Neural cell (in vitro differentiated cells): Measurements from ENCODE around the gene TYROBP. TPM values are rescaled to one million over a fixed set of nuclear protein-coding genes. Genes with fewer than 3 reads are reported as not detected.

Experiments used
- H2AFZ ChIP-seq: fragments of 200-600, 300-800 bp; sonication (generic), shearing (Covaris generic); 2 replicates; pipeline ENCODE4 v1.6.0; 2014; ENCODE audit warnings: low read depth, mild to moderate bottlenecking, antibody characterized with exemption, low read length, moderate library complexity
- H3F3A ChIP-seq: fragments of 200-600 bp; shearing (Covaris generic); 2 replicates; pipeline ENCODE4 v1.6.1; 2016; ENCODE audit warnings: mild to moderate bottlenecking, moderate library complexity, mixed read lengths, antibody characterized with exemption, low read length; ENCODE audit not compliant: insufficient read depth, poor library complexity, severe bottlenecking
- H3K27ac ChIP-seq: fragments of 200-600, 300-800 bp; sonication (generic), shearing (Covaris generic); 2 replicates; pipeline ENCODE4 v1.5.1; 2014; ENCODE audit warnings: mild to moderate bottlenecking, low read length, moderate library complexity
- H3K27me3 ChIP-seq: fragments of 300-800, 200-600 bp; sonication (generic), shearing (Covaris generic); 2 replicates; pipeline ENCODE4 v1.6.0; 2014; ENCODE audit warnings: mild to moderate bottlenecking, low read depth, low read length, moderate library complexity; ENCODE audit not compliant: insufficient read depth
- H3K36me3 ChIP-seq: fragments of 300-800, 200-600 bp; sonication (generic), shearing (Covaris generic); 2 replicates; pipeline ENCODE4 v1.5.1; 2014; ENCODE audit warnings: mild to moderate bottlenecking, antibody characterized with exemption, low read length, moderate library complexity; ENCODE audit not compliant: insufficient read depth
- H3K4me2 ChIP-seq: fragments of 300-800, 200-600 bp; sonication (generic), shearing (Covaris generic); 2 replicates; pipeline ENCODE4 v1.6.0; 2014; ENCODE audit warnings: mild to moderate bottlenecking, low read length
- H3K4me3 ChIP-seq: fragments of 300-800, 200-600 bp; sonication (generic), shearing (Covaris generic); 2 replicates; pipeline ENCODE4 v1.5.1; 2014; ENCODE audit warnings: mild to moderate bottlenecking, low read length, moderate library complexity
- H3K79me2 ChIP-seq: fragments of 200-600 bp; shearing (Covaris generic); replicated peaks from 2 replicates; pipeline ENCODE4 v1.6.0; 2014; ENCODE audit warnings: mild to moderate bottlenecking, low read length, moderate library complexity; ENCODE audit not compliant: insufficient read depth
- H3K9ac ChIP-seq: fragments of 300-800, 200-600 bp; sonication (generic), shearing (Covaris generic); 2 replicates; pipeline ENCODE4 v1.6.1; 2016; ENCODE audit warnings: mild to moderate bottlenecking, low read length, mixed read lengths
- H3K9me2 ChIP-seq: fragments of 200-600 bp; shearing (Covaris generic); 2 replicates; pipeline ENCODE4 v1.6.1; 2016; ENCODE audit warnings: mild to moderate bottlenecking, low read length, mixed read lengths; ENCODE audit not compliant: insufficient read depth
- H3K9me3 ChIP-seq: fragments of 200-600, 300-800 bp; sonication (generic), shearing (Covaris generic); 2 replicates; pipeline ENCODE4 v1.6.1; 2016; ENCODE audit warnings: mild to moderate bottlenecking, mixed run types, low read length, moderate library complexity, mixed read lengths
- H4K20me1 ChIP-seq: fragments of 200-600 bp; shearing (Covaris generic); 2 replicates; pipeline ENCODE4 v1.6.1; 2016; ENCODE audit warnings: mild to moderate bottlenecking, mixed run types; ENCODE audit not compliant: insufficient read depth
- CTCF ChIP-seq: fragments of 450-650 bp; IDR thresholded peaks from 2 replicates; pipeline ENCODE4 v1.5.1; 2014; ENCODE audit warnings: antibody characterized with exemption, mild to moderate bottlenecking, moderate library complexity; ENCODE audit not compliant: poor library complexity, severe bottlenecking
- EP300 ChIP-seq: fragments of 450-650 bp; conservative IDR thresholded peaks from 2 replicates; pipeline ENCODE4 v1.6.1; 2014; ENCODE audit warnings: antibody characterized with exemption, mild to moderate bottlenecking, moderate library complexity; ENCODE audit not compliant: poor library complexity, severe bottlenecking
- EZH2 ChIP-seq: fragments of 200-600, 300-800 bp; shearing (Covaris generic), sonication (generic); IDR thresholded peaks from 2 replicates; pipeline ENCODE4 v1.6.1; 2014; ENCODE audit warnings: antibody characterized with exemption, low read length, borderline replicate concordance, mild to moderate bottlenecking; ENCODE audit not compliant: insufficient read depth, poor library complexity, severe bottlenecking
- MXI1 ChIP-seq: fragments of 450-650 bp; conservative IDR thresholded peaks from 2 replicates; pipeline ENCODE4 v1.6.1; 2014; ENCODE audit warnings: antibody characterized with exemption, mild to moderate bottlenecking; ENCODE audit not compliant: poor library complexity, severe bottlenecking
- POLR2AphosphoS5 ChIP-seq: IDR thresholded peaks from 2 replicates; pipeline ENCODE4 v1.6.1; 2012
- RAD21 ChIP-seq: fragments of 450-650 bp; conservative IDR thresholded peaks from 2 replicates; pipeline ENCODE4 v1.6.1; 2014; ENCODE audit warnings: antibody characterized with exemption, mild to moderate bottlenecking, moderate library complexity
- REST ChIP-seq: IDR thresholded peaks from 2 replicates; pipeline ENCODE4 v1.6.1; 2012; ENCODE audit warnings: borderline replicate concordance
- SMC3 ChIP-seq: fragments of 450-650 bp; conservative IDR thresholded peaks from 2 replicates; pipeline ENCODE4 v1.6.1; 2014; ENCODE audit warnings: antibody characterized with exemption, mild to moderate bottlenecking, moderate library complexity; ENCODE audit not compliant: poor library complexity
- TAF1 ChIP-seq: IDR thresholded peaks from 2 replicates; pipeline ENCODE4 v1.6.1; 2012; ENCODE audit warnings: low read depth
- polyA plus RNA-seq: library from polyadenylated mRNA; depleted of rRNA; stranded (reverse); fragments of >200 nt; gene quantifications from 2 replicates; pipeline ENCODE4 v1.2.3, GENCODE V29; 2014

Gene TYROBP
- polyA plus RNA-seq, 1 donor from 2014 or later, result not detected

GRCh38 chr19:35955881-35956634 is 48.0 kb upstream of the TYROBP start:
- Histone ChIP-seq H3K4me2 (no peak overlapping the region), H3K27me3 (peaks cover 32% of the 10 kb centered on the region), H3K4me3 (no peak overlapping the region), H3K79me2 (no peaks in the 10 kb centered on the region), H4K20me1 (no peaks in the 10 kb centered on the region), H3K9me3 (no peaks in the 10 kb centered on the region), H3K9me2 (no peaks in the 10 kb centered on the region), H3K9ac (no peak overlapping the region), H3K27ac (no peak overlapping the region), H2AFZ (no peak overlapping the region), H3F3A (no peaks in the 10 kb centered on the region), H3K36me3 (no peaks in the 10 kb centered on the region)
- TF ChIP-seq EP300 (no peak), EZH2 (no peak), POLR2AphosphoS5 (no peak), SMC3 (no peak), TAF1 (no peak), MXI1 (no peak), CTCF (no peak), RAD21 (no peak), REST (no peak)

GRCh38 chr19:35949131-35949530 is 41.0 kb upstream of the TYROBP start:
- Histone ChIP-seq H4K20me1 (no peaks in the 10 kb centered on the region), H3K9me2 (no peaks in the 10 kb centered on the region), H3K9me3 (no peaks in the 10 kb centered on the region), H3K79me2 (no peaks in the 10 kb centered on the region), H3K27ac (no peak overlapping the region), H2AFZ (no peak overlapping the region), H3K36me3 (no peaks in the 10 kb centered on the region), H3K4me2 (no peak overlapping the region), H3F3A (no peaks in the 10 kb centered on the region), H3K27me3 (no peaks in the 10 kb centered on the region), H3K9ac (no peak overlapping the region), H3K4me3 (no peak overlapping the region)
- TF ChIP-seq SMC3, result no peak
- TF ChIP-seq MXI1, result no peak
- TF ChIP-seq POLR2AphosphoS5, result no peak
- TF ChIP-seq CTCF, result no peak
- TF ChIP-seq REST, result no peak
- no peak for TF ChIP-seq EZH2
- no peak for TF ChIP-seq TAF1
- no peak for TF ChIP-seq RAD21
- no peak for TF ChIP-seq EP300
